Measurements from ENCODE around the gene PCDHGB3. TPM values are rescaled to one million over a fixed set of nuclear protein-coding genes. Genes with fewer than 3 reads are reported as not detected.
A peak's percentile ranks its signal among the peaks of the same experiment; 100 is the strongest.
"Not testable (repeated sequence)": the region's sequence is repeated elsewhere in the genome, so short reads cannot be mapped to it uniquely, and the experiment has no call there.

Gene PCDHGB3
- total and polyA plus RNA-seq, 7 donors, result under 0.01 to 16.1 (median 6.1) TPM; not detected in 1

DNA sequence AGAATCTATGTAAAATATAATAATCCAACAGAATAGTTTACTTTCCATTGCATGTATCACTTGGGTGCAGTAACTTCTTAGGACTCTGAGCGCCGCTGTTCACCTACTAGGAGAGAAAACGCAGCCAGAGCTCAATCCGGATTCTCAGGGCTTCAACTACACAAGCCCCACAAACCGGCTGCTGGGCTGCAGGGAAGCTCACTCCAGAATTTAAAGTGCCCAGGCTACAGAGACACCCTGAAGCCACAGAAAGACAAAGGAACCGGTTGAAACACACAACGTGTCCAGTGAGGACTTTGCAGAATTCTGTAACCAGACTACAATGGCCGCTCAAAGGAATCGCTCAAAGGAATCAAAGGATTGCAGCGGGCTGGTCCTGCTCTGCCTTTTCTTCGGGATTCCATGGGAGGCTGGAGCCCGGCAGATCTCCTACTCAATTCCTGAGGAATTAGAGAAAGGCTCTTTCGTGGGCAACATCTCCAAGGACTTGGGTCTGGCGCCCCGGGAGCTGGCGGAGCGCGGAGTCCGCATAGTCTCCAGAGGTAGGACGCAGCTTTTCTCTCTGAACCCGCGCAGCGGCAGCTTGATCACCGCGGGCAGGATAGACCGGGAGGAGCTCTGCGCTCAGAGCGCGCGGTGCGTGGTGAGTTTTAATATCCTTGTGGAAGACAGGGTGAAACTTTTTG, 43.0 kb downstream of the PCDHGB3 start, which contains the start of gene PCDHGA10:
Gene PCDHGA10, plus strand, starts transcription at position 134 of the 686 bp plus-strand sequence. Its CDS starts 189 bp downstream, at position 323.
- WGBS, 2 donors, result 13 to 35% methylated on average over 31 of the region's 31 CpGs
- Histone ChIP-seq H3K36me3 (peaks cover 0 to 11% (median 0%) of the 10 kb centered on the region in 4 donors), H3K4me1 (no peaks in the 10 kb centered on the region), H3K27ac (peak within 1 kb of the TSS in 1 of 4 donors; percentile 3), H3K9me3 (peaks cover 40 to 88% (median 71%) of the 10 kb centered on the region in 4 donors), H3K27me3 (no peaks in the 10 kb centered on the region), H3K4me3 (peak within 1 kb of the TSS in 3 of 4 donors; percentile 8 to 23 (median 19))
- no peak for DNase-seq
- intact Hi-C loops (cut with DNase I), result no loop called here
- TF ChIP-seq, protein P1, sequence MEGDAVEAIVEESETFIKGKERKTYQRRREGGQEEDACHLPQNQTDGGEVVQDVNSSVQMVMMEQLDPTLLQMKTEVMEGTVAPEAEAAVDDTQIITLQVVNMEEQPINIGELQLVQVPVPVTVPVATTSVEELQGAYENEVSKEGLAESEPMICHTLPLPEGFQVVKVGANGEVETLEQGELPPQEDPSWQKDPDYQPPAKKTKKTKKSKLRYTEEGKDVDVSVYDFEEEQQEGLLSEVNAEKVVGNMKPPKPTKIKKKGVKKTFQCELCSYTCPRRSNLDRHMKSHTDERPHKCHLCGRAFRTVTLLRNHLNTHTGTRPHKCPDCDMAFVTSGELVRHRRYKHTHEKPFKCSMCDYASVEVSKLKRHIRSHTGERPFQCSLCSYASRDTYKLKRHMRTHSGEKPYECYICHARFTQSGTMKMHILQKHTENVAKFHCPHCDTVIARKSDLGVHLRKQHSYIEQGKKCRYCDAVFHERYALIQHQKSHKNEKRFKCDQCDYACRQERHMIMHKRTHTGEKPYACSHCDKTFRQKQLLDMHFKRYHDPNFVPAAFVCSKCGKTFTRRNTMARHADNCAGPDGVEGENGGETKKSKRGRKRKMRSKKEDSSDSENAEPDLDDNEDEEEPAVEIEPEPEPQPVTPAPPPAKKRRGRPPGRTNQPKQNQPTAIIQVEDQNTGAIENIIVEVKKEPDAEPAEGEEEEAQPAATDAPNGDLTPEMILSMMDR (IDR thresholded peaks at IDR 0.05), result peak in 1 of 4 experiments; percentile 13
- no peak for TF ChIP-seq POLR2A (IDR thresholded peaks at IDR 0.05)

DNA sequence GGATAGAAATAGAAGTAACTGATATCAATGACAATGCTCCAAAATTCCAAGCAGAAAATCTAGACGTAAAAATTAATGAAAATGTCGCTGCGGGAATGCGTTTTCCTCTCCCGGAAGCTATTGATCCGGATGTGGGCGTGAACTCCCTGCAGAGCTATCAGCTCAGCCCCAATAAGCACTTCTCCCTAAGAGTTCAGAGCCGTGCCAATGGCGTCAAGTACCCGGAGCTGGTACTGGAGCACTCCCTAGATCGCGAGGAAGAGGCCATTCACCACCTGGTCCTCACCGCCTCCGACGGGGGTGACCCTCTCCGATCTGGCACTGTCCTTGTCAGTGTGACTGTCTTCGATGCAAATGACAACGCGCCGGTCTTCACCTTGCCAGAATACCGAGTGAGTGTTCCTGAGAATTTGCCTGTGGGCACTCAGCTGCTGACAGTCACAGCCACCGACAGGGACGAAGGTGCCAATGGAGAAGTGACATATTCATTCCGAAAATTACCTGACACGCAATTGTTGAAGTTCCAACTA, 43.6 kb downstream of the PCDHGB3 start:
- Histone ChIP-seq H3K36me3 (peaks cover 0 to 11% (median 0%) of the 10 kb centered on the region in 4 donors), H3K4me1 (peaks cover 0 to 4% (median 0%) of the 10 kb centered on the region in 4 donors), H3K27ac (no peak overlapping the region), H3K4me3 (peak overlapping the region in 3 of 4 donors; percentile 8 to 23 (median 19)), H3K27me3 (no peaks in the 10 kb centered on the region), H3K9me3 (peaks cover 42 to 88% (median 72%) of the 10 kb centered on the region in 4 donors)
- intact Hi-C loops (cut with DNase I), result no loop called here
- TF ChIP-seq EP300 (IDR thresholded peaks at IDR 0.05) (no peak), POLR2AphosphoS5 (IDR thresholded peaks at IDR 0.05) (no peak), POLR2A (IDR thresholded peaks at IDR 0.05) (no peak)
- TF ChIP-seq, protein P1 (IDR thresholded peaks at IDR 0.05), result no peak
- 16 to 38% methylated on average over 25 of the region's 25 CpGs for WGBS, 2 donors
- peak; percentile 48 for DNase-seq

DNA sequence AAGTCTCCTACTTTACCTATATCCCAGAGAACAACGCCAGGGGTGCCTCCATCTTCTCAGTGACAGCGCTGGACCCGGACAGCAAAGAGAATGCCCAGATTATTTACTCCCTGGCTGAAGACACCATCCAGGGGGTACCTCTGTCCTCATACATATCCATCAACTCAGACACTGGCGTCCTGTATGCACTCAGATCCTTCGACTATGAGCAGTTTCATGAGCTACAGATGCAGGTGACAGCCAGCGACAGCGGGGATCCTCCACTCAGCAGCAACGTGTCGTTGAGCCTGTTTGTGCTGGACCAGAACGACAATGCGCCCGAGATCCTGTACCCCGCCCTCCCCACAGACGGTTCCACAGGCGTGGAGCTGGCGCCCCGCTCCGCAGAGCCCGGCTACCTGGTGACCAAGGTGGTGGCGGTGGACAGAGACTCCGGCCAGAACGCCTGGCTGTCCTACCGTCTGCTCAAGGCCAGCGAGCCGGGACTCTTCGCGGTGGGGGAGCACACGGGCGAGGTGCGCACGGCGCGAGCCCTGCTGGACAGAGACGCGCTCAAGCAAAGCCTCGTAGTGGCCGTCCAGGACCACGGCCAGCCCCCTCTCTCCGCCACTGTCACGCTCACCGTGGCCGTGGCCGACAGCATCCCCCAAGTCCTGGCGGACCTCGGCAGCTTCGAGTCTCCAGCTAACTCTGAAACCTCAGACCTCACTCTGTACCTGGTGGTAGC, 44.7 kb downstream of the PCDHGB3 start:
- H3K4me3 ChIP-seq, H3K27ac ChIP-seq, H3K27me3 ChIP-seq, H3K4me1 ChIP-seq, DNase-seq: not testable (repeated sequence)
- WGBS, 2 donors, result 36 to 66% methylated on average over 46 of the region's 46 CpGs
- Histone ChIP-seq H3K9me3 (peaks cover 42 to 88% (median 71%) of the 10 kb centered on the region in 4 donors), H3K36me3 (peaks cover 0 to 11% (median 0%) of the 10 kb centered on the region in 4 donors)
- intact Hi-C loops (cut with DNase I), result loop anchor here (5.0 kb wide), 2 partner anchors 63 to 143 kb away; partner anchors contain the start of gene PCDHGC3

DNA sequence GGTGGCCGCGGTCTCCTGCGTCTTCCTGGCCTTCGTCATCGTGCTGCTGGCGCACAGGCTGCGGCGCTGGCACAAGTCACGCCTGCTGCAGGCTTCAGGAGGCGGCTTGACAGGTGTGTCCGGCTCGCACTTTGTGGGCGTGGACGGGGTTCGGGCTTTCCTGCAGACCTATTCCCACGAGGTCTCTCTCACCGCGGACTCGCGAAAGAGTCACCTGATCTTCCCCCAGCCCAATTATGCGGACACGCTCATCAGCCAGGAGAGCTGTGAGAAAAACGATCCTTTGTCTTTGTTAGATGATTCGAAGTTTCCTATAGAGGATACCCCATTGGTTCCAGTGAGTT, 45.2 kb downstream of the PCDHGB3 start:
- not testable (repeated sequence) for DNase-seq, H3K4me3 ChIP-seq, H3K27me3 ChIP-seq, H3K4me1 ChIP-seq, H3K27ac ChIP-seq
- 28 to 64% methylated on average over 24 of the region's 24 CpGs for WGBS, 2 donors
- Histone ChIP-seq H3K9me3 (peaks cover 42 to 88% (median 71%) of the 10 kb centered on the region in 4 donors), H3K36me3 (peaks cover 0 to 11% (median 0%) of the 10 kb centered on the region in 4 donors)
- intact Hi-C loops (cut with DNase I), result loop anchor here (5.0 kb wide), 2 partner anchors 62 to 142 kb away; partner anchors contain the start of gene PCDHGC3

DNA sequence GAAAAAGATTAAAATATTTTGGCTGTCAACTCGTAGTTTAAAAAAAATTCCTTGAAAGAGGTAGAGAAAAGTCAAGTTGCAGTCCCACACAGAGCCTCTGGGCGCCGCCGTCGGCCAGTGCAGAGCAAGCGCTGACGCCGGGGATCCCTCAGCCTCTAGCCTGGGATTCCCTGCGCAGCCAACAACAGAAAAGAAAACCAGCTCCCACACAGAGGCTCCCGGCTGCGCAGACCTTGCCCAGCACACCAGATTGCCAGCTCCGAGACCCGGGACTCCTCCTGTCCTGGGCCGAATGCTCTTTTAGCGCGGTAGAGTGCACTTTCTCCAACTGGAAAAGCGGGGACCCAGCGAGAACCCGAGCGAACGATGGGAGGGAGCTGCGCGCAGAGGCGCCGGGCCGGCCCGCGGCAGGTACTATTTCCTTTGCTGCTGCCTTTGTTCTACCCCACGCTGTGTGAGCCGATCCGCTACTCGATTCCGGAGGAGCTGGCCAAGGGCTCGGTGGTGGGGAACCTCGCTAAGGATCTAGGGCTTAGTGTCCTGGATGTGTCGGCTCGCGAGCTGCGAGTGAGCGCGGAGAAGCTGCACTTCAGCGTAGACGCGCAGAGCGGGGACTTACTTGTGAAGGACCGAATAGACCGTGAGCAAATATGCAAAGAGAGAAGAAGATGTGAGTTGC, 47.6 kb downstream of the PCDHGB3 start, which contains the start of gene PCDHGB7:
Gene PCDHGB7, plus strand, starts transcription at position 184 of the 679 bp plus-strand sequence. Its CDS starts 183 bp downstream, at position 367.
- not testable (repeated sequence) for H3K36me3 ChIP-seq, H3K4me1 ChIP-seq, H3K27me3 ChIP-seq
- 8 to 47% methylated on average over 47 of the region's 47 CpGs for WGBS, 2 donors
- Histone ChIP-seq H3K9me3 (peaks cover 59 to 92% (median 81%) of the 10 kb centered on the region in 4 donors), H3K4me3 (peak within 1 kb of the TSS; percentile 27 to 44 (median 39)), H3K27ac (peak within 1 kb of the TSS; percentile 45 to 61 (median 55))
- peak; percentile 86 for DNase-seq
- intact Hi-C loops (cut with DNase I), result loop anchor here (5.0 kb wide), 2 partner anchors 60 to 140 kb away; partner anchors contain the start of gene PCDHGC3
- TF ChIP-seq, protein P1 (IDR thresholded peaks at IDR 0.05), result peak; percentile 43 to 51 (median 46)

Data from sigmoid colon (tissue), 7 donors.